ENCODE measurements around the gene TTC31.

DNA sequence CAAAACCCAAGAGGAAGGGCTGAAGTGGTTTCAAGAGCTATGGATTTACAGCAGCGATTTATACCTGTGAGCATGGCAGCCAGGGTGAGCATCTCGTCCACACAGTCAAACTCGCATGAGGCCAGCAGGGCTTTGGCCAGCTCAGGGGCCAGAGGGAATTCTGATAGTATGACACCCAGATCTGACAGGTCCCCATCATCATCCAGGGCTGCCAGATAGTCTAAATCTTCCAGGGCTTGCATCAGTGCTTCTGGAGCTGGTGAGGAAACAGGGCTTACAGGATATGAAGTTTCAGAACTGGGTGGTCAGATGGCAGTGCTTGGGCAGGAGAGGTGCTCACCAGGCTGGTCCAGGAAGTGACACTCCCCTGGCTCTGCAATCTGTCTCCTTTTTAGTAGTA is 39.6 kb downstream of the TTC31 start:
- TF ChIP-seq, protein P1, sequence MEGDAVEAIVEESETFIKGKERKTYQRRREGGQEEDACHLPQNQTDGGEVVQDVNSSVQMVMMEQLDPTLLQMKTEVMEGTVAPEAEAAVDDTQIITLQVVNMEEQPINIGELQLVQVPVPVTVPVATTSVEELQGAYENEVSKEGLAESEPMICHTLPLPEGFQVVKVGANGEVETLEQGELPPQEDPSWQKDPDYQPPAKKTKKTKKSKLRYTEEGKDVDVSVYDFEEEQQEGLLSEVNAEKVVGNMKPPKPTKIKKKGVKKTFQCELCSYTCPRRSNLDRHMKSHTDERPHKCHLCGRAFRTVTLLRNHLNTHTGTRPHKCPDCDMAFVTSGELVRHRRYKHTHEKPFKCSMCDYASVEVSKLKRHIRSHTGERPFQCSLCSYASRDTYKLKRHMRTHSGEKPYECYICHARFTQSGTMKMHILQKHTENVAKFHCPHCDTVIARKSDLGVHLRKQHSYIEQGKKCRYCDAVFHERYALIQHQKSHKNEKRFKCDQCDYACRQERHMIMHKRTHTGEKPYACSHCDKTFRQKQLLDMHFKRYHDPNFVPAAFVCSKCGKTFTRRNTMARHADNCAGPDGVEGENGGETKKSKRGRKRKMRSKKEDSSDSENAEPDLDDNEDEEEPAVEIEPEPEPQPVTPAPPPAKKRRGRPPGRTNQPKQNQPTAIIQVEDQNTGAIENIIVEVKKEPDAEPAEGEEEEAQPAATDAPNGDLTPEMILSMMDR (IDR thresholded peaks at IDR 0.05 in 2 of 3, conservative IDR thresholded peaks at IDR 0.05 in 1 of 3; ENCODE audit: borderline replicate concordance in 1 of 3, insufficient read depth in 1 of 3, low read depth in 2 of 3, low read length in 2 of 3), result no peak
- TF ChIP-seq POLR2A (IDR thresholded peaks at IDR 0.05; ENCODE audit: borderline replicate concordance, extremely low read depth, insufficient read depth, insufficient read length) (no peak), EGR1 (IDR thresholded peaks at IDR 0.05; ENCODE audit: low read depth) (no peak), POLR2AphosphoS5 (IDR thresholded peaks at IDR 0.05; ENCODE audit: low read depth, low read length) (no peak), RAD21 (IDR thresholded peaks at IDR 0.05; ENCODE audit: low read depth) (no peak), SRF (IDR thresholded peaks at IDR 0.05; ENCODE audit: low read depth) (no peak), ELF1 (IDR thresholded peaks at IDR 0.05; ENCODE audit: borderline replicate concordance, low read depth) (no peak)
- TF ChIP-seq, protein P2, sequence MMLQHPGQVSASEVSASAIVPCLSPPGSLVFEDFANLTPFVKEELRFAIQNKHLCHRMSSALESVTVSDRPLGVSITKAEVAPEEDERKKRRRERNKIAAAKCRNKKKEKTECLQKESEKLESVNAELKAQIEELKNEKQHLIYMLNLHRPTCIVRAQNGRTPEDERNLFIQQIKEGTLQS (IDR thresholded peaks at IDR 0.05), result no peak
- TF ChIP-seq, protein P3, sequence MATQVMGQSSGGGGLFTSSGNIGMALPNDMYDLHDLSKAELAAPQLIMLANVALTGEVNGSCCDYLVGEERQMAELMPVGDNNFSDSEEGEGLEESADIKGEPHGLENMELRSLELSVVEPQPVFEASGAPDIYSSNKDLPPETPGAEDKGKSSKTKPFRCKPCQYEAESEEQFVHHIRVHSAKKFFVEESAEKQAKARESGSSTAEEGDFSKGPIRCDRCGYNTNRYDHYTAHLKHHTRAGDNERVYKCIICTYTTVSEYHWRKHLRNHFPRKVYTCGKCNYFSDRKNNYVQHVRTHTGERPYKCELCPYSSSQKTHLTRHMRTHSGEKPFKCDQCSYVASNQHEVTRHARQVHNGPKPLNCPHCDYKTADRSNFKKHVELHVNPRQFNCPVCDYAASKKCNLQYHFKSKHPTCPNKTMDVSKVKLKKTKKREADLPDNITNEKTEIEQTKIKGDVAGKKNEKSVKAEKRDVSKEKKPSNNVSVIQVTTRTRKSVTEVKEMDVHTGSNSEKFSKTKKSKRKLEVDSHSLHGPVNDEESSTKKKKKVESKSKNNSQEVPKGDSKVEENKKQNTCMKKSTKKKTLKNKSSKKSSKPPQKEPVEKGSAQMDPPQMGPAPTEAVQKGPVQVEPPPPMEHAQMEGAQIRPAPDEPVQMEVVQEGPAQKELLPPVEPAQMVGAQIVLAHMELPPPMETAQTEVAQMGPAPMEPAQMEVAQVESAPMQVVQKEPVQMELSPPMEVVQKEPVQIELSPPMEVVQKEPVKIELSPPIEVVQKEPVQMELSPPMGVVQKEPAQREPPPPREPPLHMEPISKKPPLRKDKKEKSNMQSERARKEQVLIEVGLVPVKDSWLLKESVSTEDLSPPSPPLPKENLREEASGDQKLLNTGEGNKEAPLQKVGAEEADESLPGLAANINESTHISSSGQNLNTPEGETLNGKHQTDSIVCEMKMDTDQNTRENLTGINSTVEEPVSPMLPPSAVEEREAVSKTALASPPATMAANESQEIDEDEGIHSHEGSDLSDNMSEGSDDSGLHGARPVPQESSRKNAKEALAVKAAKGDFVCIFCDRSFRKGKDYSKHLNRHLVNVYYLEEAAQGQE (IDR thresholded peaks at IDR 0.05; ENCODE audit: low read depth), result no peak
